ENCODE data around the gene CHCHD6.

CHCHD6 gene

GRCh38 chr3:126900859-126901540, 197.0 kb downstream of the CHCHD6 start:
- DNase-seq, result no peak

DNA sequence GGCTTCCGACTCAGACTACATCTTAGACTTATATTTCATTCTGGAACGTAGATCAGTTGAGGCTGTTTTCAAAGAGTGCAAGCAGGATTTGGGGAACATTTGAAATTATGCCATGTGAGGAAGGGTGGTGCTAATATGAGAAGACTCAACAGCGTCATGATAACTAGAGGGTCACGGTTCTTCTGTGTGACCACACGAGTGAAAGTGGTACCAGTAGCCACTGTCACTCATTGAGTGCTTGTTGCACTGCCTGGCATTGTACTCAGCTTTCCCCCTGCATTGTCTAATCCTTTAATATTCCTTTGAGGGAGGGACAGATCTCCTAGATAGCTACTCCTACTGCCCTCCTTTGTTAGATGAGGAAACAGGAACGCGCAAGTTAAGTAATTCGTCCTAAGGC, 197.6 kb downstream of the CHCHD6 start:
- DNase-seq, result no peak

DNA sequence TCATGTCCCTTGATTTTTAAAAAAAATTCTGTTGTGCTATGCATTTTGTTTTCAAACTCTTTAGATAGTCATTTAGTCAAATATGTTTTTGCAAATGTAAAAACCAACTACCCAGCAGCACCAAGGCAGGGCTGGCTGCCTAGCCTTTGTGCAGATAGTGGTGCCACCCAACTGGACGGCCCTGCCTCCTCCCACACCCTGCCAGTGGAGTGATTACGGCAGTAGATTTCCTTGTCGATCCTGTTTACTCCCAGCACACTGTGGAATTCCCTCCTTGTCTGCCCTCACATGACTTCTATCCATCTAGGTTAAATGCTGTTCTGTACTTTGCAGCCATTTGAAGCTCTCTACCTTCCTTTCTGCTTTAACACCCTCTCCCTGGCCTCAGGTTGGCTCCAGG, 199.5 kb downstream of the CHCHD6 start:
- DNase-seq, result no peak

DNA sequence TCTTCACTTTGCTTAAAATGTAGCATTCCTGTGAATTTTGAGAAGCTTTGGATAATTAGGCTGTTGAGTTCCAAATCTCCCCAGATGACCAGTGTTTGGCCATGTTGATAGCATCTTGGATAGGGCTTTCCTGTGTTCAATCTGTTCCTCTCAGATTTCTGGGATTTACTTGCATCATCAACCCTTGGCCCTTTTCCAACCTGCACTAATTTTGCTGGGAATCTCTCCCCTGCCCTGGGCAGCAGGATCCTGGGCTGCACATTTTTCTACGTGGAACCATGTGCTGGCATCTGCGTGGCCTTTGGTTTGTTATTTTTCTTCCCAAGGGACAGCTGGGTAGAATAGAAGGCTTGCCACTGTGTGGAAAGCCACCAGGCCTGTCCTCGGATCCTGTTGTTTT, 203.5 kb downstream of the CHCHD6 start:
- no peak for DNase-seq

GRCh38 chr3:126908752-126909275, 204.8 kb downstream of the CHCHD6 start:
- DNase-seq, result no peak

GRCh38 chr3:126910231-126910630, 206.2 kb downstream of the CHCHD6 start:
- no peak for DNase-seq

DNA sequence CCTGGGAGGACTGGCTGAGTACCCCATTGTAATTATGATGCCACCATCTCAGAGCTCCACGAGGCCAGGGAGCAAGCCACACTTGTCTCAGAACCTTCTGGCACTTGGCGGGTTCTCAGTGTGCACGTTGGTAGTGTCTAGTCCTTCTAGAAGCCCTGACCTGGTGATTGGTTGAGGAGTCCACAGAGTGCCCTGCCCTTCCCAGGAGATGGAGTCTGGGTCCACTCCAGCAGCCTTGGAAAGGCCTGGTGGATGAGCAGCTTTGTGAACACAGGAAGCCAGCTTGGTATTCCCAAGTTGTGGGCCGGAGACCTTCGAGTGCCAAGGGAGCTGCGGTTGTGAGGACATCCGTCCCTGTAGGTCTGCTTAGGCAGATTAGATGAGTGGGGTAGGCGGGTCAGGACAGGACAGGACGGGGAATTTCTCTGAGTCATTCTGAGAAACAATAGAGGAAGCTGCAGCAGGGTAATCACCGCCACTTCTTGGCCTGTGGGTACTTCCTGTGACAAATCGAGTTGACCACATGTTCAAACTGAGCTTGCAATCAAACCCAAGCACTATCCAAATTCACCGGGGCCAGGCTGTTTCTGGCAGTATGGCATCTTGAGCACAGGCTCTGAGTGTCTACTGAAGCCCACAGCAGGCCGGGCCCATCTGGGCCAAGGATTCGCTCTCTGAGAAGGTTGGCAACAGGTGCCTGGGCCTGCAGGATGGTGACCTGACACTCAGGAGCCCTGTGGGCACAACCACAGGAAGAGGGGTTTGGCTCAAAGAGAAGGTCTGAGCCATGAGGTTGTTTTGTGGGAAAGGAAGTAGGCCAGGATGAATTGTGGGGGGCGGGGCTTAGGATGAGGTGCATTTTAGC, 207.4 kb downstream of the CHCHD6 start:
- peak; percentile 55 for DNase-seq

- DNase-seq, result no peak
Measured at GRCh38 chr3:126912027-126912422, 208.0 kb downstream of the CHCHD6 start.

DNA sequence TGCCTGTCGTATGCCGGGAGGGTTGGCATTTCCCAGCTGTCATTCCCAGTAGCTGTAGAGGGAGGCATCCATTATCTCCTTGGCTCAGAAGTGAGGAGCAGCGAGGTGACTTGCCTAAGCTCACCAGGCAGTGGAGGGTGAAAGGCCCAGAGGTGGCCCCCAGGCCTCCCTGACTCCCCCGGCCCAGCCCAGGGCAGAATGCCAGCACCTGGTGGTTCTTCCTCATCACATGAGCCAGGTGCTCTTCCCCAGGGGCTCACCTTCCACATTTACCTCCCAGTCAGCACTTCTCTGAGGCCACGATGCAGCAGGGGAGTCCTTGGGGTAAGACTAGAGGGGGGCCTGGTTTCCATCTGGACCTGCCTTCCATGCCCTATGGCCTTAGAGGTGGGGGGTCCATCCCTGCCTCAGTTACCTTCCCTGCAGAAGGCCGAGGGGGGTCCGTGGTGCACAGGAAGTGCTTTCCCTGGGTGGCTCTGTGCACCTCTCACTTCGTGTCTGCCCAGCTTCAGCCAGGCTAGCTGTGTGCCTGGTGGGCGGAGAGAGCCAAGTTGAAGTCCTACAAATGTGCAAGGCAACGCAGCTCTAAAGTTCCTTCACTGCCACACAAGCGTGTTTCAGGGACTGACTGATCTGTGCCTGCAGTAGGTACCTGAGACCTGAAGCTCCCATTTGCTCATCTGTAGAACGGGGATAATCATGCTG, 208.6 kb downstream of the CHCHD6 start:
- no peak for DNase-seq

- peak; percentile 28 for DNase-seq
Measured at GRCh38 chr3:126913524-126913923, 209.5 kb downstream of the CHCHD6 start.

- peak; percentile 64 for DNase-seq
Measured at GRCh38 chr3:126914226-126914625, 210.2 kb downstream of the CHCHD6 start.

- no peak for DNase-seq
Measured at GRCh38 chr3:126915015-126915414, 211.0 kb downstream of the CHCHD6 start.

- no peak for DNase-seq
Measured at GRCh38 chr3:126916546-126916945, 212.5 kb downstream of the CHCHD6 start.

- peak; percentile 36 for DNase-seq
Measured at GRCh38 chr3:126917232-126917804, 213.3 kb downstream of the CHCHD6 start.

GRCh38 chr3:126918355-126918821, 214.3 kb downstream of the CHCHD6 start:
- no peak for DNase-seq

GRCh38 chr3:126921085-126921824, 217.2 kb downstream of the CHCHD6 start:
- no peak for DNase-seq

DNA sequence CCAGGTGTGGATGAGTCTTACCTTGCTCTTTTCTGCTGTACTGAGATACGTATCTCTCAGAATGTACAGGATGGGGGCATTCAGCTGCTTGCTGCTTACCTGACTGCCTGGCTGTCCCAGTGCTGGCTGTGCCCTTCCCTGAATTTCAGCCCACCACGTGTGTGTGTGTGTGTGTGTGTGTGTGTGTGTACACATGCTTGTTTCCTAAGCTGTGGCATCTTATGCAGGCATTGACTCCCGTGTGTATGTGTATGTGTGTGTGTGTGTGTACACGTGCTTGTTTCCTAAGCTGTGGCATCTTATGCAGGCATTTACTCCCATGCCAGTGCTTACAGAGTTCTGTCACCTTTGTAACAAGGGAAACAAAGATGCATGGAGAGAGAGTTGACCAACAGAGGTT, 218.4 kb downstream of the CHCHD6 start:
- DNase-seq, result no peak

GRCh38 chr3:126923423-126923822, 219.4 kb downstream of the CHCHD6 start:
- DNase-seq, result no peak

DNA sequence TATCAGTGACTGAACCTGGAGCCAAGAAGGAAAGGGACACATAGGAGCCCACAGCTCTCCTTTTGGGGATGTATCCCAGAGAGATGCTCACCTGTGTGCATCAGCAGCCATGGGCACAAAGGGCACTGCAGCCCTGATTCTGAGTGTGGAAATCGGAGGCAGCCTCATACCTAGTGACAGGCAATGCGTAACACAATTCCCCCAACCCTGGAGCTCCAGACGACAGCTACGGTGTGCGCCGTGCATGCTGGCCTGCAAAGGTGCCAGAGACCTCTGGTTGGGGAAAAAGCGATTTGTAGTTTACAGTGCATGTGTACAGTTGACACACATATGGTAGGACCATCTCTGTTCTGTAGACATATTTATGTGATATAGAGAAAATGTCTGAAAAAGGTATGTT, 219.9 kb downstream of the CHCHD6 start:
- DNase-seq, result no peak

DNA sequence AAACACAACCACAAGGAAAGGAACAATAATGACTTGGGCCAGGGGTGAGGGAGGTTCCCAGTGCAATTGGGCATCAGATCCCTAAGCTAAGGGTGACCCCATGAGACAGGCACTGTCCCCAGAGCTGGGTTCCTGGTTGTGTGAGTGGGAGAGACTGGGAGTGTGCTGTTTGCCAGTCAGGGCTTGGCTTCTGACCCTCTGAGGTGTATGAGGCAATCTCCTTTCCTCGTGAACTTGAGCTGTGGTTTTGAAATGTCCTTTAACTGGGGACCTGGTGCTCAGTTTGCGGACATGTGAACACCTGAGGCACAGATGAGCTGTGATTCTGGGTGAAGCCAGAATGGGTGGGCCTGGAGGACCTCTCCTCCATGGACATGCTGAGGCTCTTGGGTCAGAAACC, 220.4 kb downstream of the CHCHD6 start:
- no peak for DNase-seq

DNA sequence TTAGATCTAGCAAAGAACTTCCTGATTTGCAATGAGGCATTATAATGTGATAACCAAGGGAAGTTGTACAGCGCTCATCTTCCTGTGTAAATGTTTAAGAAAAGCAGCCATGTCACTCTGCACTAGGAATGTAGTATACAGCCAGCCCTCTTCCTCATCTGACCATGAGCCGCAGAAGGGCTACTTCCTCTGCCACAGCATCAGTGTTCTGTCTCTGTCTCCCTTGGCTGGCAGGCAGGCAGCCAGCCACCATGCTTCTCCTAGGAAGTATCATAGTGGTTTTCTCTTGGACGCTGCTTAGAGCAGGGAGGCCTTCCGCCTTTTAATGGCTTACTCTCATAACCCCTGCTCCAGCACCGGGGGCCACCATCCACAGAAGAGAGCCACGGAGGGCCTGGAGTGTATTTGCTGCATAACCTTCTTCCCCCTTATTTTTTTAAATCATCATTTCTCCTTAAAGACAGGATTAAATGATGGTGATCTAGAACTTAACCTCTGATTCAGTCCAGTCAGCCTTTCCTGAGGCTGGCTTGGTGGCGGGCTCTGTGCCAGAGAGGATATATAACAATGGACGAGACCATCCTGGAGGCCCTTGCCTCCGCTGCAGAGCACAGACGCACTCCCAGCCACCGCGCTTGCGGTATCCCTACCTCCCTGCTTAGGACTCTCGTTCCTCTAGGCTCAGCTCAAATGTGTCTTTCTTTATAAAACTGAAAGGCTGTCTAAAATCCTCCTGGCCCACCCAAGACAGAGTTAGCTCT, 221.6 kb downstream of the CHCHD6 start:
- DNase-seq, result no peak

All from NCI-H2029 (cell line).